Glomerular visceral epithelial cell (primary cell): ENCODE data around the gene DNAI2.
A peak's percentile ranks its signal among the peaks of the same experiment; 100 is the strongest.

Experiments used
- DNase-seq: peaks from one replicate; pipeline ENCODE4 v3.0.0-alpha.2; 2016; ENCODE audit errors: extremely low spot score

Gene DNAI2

GRCh38 chr17:74339537-74340195 is 65.6 kb downstream of the DNAI2 start:
- no peak for DNase-seq

GRCh38 chr17:74340470-74341023 is 66.5 kb downstream of the DNAI2 start:
- DNase-seq, result no peak

GRCh38 chr17:74342224-74342623 is 68.2 kb downstream of the DNAI2 start:
- DNase-seq, result no peak

GRCh38 chr17:74343121-74343520 is 69.1 kb downstream of the DNAI2 start:
- DNase-seq, result no peak

- no peak for DNase-seq
These were observed 69.7 kb downstream of the DNAI2 start for GRCh38 chr17:74343526-74344284.

GRCh38 chr17:74344658-74345057 is 70.6 kb downstream of the DNAI2 start:
- DNase-seq, result no peak

- no peak for DNase-seq
These were observed 71.6 kb downstream of the DNAI2 start for GRCh38 chr17:74345433-74346241.

GRCh38 chr17:74347646-74348045 is 73.6 kb downstream of the DNAI2 start:
- DNase-seq, result no peak

- DNase-seq, result no peak
These were observed 75.1 kb downstream of the DNAI2 start for GRCh38 chr17:74349120-74349519.

GRCh38 chr17:74350486-74350885 is 76.5 kb downstream of the DNAI2 start:
- DNase-seq, result no peak

GRCh38 chr17:74351552-74352210 is 77.6 kb downstream of the DNAI2 start:
- no peak for DNase-seq

GRCh38 chr17:74353446-74354060 is 79.5 kb downstream of the DNAI2 start:
- no peak for DNase-seq

- peak; percentile 13 for DNase-seq
These were observed 80.1 kb downstream of the DNAI2 start for GRCh38 chr17:74354123-74354522.

- DNase-seq, result no peak
These were observed 80.5 kb downstream of the DNAI2 start for GRCh38 chr17:74354561-74354960.

GRCh38 chr17:74355065-74355464 is 81.0 kb downstream of the DNAI2 start:
- DNase-seq, result no peak

- DNase-seq, result no peak
These were observed 82.8 kb downstream of the DNAI2 start for GRCh38 chr17:74356646-74357465.

- no peak for DNase-seq
These were observed 83.4 kb downstream of the DNAI2 start for GRCh38 chr17:74357466-74357809.

- DNase-seq, result no peak
These were observed 84.7 kb downstream of the DNAI2 start for GRCh38 chr17:74358697-74359096.

- DNase-seq, result no peak
These were observed 85.9 kb downstream of the DNAI2 start for GRCh38 chr17:74359916-74360315.

- DNase-seq, result no peak
These were observed 86.8 kb downstream of the DNAI2 start for GRCh38 chr17:74360899-74361229.
